HG03196 (cell line): ENCODE results near the gene ATP8B3.

ENCODE experiments used
- ATAC-seq: cut with Tn5 transposase; IDR thresholded peaks from one replicate; pipeline ENCODE4 v1.9.1; 2021; ENCODE audit not compliant: unreplicated experiment

Gene ATP8B3

DNA sequence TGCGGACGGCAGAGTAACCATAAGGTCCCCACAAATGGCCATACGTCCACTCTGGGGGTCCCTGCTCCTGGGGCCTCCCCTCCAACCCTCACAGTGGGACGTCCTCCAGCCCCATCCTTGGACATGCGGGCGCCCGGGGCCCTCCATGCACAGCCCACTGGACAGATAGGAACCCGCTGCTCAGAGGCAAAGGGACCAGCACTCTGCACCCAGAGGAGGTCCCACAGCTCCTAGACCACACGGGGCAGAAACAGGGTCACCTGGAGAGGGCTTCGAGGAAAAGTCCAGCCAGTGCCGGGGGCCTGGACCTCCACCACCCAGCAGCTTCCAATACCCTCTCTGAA, 25.1 kb upstream of the ATP8B3 start:
- no peak for ATAC-seq

DNA sequence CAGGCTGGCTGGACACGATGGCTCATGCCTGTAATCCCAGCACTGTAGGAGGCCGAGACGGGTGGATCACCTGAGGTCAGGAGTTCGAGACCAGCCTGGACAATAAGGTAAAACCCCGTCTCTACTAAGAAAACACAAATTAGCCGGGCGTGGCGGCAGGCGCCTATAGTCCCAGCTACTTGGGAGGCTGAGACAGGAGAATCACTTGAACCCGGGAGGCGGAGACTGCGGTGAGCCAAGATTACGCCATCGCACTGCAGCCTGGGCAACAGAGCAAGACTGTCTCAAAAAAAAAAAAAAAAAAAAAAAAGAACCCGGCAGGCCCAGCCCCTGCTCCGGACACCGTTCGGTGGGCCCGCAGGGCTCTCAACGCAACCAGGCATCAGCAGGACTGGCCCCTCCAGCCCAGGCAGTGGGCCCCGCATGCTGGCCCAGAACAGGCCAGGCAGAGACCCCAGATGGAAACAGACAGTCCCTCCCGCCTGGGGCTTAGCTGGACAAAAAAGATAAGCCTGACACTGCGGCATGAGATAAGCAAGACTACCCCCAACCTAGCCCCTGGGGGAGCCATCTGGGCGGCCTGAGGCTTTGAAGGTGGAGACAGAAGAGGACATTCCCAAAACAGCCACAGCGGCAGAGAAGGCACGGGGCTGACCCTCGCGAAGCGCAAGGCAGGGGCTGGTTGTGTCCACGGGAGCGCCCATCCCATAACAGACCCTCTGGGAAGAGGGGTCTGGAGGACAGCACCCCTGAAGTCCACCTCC, 24.6 kb upstream of the ATP8B3 start:
- ATAC-seq: no peak

DNA sequence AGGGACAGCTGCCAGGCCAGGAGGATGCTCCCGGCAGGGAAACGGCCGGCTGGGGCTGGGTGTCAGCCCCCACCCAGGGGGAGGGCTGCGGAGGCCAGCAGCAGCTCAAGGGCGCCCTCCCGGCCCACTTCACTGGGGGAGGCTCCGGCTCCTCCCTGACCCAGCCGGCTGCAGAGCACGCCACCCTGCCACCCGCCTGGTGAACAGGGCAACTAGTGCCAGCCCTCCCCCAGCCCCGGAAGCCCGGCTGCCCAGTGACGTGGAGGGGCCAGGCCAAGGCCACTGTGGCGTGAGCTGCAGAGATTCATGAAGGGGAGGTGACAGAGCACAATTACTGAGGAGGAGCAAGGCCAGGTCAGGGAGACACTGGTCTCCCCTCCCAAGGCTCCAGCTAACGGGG, 21.5 kb upstream of the ATP8B3 start:
- ATAC-seq: no peak

DNA sequence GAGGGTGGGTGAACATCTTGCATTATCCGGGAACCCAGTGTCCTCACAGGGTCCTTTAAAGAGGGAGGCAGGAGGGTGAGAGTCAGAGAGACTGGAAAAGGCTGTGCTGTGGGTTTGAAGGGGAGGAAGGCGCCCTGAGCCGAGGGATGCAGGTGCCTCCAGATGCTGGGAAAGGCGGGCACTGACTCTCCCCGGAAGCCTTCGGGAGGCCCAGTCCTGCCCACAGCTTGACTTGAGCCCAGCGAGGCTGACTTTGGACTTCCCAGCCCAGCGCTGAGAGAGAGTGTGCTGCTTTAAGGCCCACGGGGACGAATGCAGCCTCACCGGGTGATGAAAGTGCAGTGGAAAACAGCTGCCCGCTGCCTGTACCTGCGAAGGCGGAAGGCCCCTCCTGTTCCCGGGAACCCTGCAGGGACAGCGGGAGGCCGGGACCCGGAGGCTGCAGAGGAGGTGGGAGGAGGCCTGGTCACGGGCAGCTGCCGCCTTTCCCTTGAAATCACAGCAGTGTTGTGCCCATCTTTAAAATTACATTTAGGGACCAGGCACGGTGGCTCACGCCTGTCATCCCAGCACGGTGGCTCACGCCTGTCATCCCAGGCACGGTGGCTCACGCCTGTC, 20.1 kb upstream of the ATP8B3 start:
- no peak for ATAC-seq

DNA sequence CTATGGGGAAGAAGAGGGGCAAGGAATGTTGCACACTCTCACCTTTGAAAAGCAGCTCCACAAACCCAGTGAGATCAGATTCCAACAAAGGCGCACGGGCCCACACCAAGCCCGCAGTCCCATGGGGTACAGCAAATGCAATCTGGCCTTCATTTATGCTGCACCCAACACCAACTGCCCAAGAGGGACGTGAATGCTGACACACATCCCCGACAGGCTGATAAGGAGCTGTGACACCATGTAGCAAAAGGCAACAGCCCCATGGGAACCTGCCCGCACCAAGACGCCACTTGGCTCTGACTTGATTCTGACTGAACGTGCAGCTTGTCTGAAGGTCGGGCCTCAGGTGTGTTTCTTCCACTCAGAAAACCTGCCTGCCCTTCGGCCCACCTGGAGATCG, 18.9 kb upstream of the ATP8B3 start:
- ATAC-seq: no peak

DNA sequence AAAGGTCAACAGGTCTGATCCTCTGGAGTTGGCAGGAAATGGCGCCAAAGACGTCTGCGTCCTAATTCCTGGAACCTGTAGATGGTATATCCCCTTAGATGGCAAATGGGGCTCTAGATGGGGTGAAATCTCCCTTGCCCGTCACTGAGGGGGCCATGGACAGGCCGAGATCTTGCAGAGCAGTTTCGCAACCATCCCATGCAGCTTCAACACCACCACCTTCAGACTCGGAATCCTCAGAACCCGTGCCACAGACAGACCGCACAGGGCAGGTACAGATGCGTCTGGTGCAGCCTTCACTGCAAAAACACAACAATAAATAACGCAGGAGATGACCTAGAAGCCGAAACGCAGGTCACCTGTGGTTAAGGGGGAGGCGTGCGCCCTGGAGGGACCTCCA, 18.5 kb upstream of the ATP8B3 start:
- ATAC-seq: no peak

DNA sequence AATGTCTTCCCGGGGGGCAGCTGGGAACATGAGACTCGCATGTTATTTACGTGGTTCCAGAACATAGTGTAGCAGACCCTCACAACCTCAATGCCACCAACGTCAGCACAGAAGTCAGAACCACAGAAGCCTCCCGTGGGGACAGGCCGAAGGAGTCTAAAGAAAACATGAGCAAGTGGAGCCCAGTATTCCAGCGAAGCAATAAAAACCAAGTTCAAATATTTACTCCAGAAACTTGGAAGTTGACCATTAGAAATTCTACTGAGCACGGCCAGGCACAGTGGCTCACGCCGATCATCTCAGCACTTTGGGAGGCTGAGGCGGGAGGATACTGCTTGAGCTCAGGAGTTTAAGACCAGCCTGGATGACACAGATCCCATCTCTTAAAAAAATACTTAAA, 17.9 kb upstream of the ATP8B3 start:
- no peak for ATAC-seq

DNA sequence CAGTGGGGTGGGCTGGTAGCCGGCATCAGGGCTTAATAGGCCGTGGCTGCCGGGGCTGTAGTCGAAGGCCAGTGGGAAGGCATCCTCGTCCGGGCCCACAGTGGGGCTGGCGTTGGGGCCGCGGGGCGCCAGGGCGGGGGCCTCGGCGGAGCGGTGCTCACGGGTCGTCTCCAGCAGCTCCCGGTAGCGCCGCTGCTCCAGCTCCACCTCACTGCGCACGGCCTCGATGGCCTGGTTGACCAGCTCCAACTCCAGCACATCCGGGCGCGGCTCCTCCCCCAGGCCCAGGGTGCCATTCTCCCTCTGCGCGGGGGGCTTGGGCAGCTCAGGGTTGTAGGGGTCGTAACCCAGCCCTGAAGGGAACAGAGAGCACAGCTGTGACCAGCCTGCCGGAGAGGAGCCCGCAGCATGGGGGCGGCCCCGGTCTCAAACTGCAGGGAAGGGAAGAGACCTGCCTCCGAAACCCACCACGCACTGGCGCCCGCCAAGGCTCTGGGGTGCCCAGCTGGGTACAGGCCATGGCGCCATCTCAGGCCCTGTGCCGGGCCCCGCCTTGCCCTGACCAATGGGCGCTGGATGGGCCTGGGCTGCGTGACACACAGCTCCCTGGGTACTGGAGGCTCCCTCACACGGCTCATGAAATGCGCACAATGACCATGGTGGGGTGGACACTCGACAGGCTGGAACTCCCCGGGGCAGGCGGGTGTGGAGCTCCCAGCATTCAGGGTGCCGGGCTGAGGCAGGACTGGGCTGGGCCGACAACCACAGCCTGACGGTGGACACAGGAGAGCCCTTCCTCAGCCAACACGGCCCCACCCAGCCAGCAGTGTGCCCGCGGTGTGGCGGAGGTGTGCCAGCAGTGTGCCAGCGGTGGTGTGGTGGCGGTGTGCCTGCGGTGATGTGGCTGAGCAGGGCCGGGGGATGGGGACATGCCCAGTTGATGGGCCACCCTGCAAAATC, 16.5 kb upstream of the ATP8B3 start:
- ATAC-seq: no peak

DNA sequence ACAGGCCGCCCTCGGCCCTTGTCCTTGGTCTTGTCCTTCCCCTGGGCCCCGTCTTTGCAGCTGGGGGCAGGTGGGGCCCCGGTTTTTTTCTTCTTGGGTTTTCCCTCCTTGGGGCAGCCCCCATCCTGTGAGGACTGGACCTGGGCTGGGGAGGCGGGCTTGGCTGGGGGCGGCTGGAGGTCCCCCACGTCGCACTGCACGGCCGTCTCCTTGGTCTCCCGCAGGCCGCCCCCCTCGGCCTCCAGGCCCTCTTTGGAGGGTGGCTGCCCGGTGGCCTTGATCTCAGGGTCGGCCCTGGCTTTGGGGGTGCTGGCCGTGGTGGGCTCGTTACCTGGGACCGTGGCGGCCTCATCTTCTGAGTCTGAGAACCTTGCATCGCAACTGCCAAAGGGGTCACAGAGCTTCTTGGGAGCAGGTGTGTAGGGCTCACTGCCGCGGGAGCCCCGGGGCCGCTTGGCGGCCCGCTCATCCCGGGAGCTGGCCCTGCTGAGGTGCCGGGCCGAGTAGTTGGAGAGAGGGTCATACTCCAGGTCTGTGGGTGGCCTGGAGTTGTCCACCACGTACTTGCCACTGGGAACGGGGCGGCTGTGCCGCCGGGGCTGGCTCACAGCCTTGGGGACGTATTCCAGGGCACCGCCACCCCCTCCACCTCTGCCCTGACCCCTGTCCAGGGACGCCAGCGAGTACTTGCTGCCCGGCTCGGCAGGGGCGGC, 15.6 kb upstream of the ATP8B3 start:
- no peak for ATAC-seq

DNA sequence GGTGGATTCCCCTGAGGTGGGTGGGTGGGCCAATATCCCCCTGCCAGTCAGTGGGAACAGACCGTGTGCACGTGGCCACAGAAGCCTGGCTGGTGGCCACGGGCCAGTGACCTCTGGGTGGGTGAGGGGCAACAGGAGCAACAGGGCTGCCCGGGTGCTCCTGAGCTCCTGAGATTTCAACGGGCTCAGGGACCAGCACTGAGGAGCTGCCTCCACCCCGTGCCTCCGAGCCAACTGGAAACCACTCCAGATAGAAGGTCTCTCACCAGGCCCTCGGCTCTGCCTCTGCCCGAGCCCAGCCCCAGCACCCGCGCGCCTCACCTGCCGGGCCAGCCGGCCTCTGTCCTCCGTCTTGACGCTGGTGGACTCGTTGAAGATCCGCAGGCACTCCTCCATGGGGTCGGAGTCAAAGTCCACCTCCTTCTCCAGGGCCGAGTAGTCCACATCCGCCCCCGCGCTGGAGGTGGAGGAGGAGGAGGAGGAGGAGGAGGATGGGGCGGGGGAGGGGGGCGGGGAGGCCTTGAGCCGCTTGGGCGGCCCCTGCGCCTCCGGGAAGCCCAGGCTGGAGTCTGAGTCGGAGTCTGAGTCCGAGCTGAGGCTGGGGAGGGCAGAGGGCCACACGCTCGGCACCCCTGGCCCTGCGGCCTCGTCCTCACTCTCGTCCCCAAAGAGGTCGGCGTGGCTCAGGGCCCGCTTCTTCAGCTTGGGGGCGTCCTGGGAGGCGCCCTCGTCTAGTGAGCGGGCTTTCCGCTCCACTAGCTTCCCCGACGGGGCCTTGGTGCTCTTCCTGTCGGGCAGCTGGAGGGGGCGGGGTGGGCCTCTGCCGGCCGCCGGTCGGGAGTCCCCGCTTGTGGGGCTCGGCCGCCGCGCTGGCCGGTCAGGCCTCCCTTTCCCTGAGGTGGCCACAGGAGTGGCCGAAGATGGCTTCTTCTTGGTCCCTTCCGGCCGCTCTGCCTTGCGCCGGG, 14.8 kb upstream of the ATP8B3 start:
- no peak for ATAC-seq

DNA sequence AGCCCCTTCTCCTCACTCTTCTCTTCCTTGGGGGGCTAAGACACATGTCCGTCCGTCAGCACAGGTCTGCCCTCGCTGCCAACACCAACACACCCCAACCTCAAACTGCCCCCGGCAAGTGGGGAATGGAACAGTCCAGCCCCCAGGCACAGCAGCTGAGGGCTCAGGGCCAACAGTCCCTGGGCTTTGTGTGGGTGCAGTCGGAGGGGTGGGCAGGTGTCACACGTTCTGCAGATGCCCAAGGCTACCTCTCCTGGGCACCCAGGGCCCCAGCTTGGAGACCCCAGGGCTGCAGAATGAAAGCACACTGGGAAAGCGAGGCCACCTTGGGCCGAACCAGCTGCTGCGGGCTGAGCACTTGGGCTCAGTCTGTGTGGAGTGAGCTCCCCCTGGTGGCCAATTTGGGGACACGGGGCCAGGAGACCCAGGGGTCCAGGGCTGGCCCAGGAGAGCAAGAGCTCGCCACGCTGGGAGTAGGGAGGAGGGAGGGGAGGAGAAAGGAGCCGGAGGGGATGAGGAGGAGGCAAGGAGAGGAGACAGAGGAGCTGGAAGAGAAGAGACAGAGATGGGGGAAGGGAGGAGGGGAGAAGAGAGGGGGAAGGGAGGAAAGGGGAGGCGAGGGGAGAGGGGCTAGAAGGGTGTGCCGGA, 14.0 kb upstream of the ATP8B3 start:
- no peak for ATAC-seq

DNA sequence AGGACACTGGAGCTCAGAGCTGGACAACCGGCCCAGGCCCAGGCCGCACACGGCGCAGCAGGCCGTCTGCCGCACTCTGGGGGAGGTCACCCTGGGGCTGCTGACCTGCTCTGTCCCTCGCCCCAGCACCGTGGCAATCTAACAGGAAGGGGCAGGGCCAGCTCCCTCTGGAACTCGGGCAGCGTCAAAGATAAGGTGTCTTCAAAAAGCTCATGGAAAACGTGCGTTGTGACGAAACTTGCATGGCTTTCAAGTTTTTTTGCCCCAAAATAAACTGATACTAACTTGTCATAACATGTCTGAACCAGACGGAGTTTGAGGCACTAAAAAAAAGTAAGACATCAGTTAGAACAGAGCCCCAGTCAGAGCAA, 12.2 kb upstream of the ATP8B3 start:
- no peak for ATAC-seq

DNA sequence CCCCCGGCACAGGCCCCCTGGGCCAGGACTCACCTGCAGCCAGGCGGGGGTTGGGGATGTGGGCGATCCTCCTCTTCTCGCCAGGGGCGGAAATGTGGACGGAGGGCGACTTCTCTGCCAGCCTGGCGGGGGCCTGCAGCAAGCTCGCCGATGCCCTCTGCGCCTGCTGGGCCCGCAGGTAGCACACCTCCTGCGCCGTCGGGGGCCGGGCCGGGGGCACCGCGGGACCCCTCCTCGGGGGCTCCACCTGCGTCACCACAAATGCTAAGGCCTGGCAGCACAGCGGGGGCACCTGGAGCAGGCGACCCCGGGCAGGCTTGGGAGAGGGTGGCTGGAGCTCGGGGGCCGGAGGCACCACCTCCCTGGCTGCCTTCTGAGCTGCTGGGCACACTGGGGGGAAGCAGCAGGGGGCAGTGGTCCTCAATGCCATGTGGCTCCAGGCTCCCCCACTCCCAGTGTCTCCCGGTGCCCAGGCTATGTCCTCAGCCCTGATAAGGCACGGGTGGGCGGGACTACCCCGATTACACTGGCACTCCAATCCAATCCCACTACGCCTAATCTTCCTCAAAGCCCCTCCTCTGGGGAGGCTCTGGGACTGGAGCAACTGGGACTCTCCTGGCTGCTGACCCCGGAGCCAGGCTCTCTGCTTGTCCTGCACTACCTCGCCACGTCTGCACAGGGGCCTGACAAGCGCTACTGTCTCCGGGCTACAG, 11.6 kb upstream of the ATP8B3 start:
- no peak for ATAC-seq

DNA sequence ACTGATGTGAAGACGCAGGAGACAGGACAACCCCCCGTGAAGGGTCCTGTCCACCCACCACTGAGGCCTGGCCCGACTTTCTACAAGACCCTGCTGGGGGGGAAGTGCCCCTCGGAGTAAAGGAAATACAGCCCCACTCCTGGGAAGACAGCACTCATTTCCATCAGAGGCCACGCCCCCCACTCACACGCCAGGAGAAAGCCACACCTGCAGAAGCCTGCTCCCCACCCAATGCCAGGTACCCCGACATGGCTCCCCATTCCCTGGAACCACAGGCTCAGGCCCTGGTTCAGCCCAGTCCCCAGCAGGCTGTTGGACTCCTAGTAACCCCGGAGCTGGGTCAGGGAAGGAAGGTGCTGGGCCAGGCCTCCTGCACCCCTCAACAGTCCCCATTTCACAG, 10.9 kb upstream of the ATP8B3 start:
- ATAC-seq: no peak

DNA sequence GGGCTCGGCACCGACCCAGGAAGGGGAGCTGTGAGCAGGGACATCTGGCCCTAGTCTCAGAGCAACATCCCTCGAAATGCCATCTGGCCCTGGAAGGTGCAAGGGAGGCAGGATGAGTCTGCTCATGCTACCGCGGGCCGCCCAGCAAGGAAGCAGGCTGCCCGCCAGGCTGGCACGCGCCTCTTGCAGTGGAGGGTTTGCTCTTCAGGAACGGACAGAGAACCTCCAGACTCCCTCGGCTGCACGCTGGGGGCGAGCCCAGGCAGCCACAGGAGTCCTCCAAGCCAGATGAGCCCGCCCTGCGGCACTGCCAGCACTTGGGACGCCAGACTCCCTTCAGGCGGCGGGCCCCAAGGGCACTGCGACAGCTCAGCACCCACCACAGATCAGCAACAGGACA, 10.1 kb upstream of the ATP8B3 start:
- ATAC-seq: no peak

DNA sequence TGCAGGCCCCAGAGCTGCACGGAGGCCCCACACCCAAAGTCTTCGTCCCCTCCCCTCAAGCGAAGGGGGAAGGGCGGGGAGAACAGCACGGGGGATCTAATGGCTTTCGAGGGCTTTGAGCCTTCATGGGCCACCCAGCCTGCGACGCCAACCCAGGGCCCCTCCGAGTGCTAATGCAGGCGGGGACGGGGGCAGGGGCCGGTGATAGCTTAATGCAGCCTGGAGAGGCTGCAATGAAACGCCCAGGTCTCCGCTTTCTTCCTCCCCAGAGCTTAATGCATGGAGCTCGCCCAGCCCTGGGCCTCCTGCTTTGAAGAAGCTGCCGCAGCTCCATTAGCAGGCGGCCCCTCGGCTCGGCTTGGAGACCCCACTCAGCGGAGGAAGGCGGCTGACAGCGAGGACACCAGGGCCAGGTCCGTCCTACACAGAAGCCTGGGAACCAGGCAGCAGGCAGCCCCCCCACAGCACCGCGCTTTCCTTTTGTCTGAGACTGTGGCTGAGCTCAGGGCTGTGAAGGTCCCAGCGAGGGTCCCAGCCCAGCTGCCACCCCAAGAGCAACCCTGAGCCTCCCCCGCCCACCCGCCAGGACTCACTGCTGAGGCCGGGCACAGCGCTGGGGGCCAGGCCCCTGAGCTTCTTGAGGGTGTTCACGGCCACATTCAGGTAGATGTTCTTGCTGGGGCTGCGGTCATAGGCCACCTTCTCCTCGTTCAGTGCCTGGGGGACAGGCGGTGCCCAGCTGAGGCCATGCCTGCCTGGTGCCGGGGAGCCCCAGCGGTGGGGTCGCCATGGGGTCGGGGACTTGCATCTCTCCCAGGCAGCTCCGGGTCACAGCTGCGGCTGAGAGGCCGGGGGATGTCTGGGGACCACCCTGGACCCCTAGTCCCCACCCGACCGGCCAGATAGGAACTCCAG, 7.5 kb upstream of the ATP8B3 start:
- no peak for ATAC-seq

DNA sequence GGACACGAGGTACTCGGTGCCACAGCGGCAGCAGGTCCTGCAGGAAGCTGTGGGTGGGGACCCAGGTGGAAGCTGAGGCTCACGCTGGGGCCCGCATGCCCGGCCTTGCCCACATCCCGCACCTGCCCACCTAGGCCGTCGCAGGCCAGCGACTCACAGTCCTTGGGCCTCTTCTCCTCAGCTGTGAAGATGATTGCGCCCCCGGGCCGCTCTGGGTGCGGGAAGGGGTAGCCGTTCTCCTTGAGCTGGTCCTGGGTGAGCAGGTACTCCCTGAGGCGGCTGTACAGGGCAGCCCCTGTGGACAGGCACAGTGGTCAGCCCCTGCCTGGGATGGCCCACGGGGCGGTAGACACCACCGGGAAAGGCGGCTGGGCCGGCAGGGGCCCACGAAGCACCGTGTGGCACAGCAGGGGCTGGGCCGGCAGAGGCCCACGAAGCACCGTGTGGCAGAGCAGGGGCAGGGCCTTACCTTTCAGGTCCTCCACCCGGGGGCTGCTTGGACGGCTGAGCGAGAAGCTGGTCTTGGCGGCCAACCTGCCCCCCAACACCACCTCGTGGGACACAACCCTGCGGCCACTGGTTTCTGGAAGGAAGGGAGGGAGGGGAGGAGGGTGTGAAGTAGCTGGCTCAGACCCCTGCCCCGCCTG, 6.6 kb upstream of the ATP8B3 start:
- no peak for ATAC-seq
